DND-41 (cell line): ENCODE measurements around the gene PHOSPHO1.

Experiments
- CTCF ChIP-seq: IDR thresholded peaks from 2 replicates; pipeline ENCODE4 v1.5.1; 2012; ENCODE audit warnings: borderline replicate concordance, low read length, moderate library complexity, mild to moderate bottlenecking; ENCODE audit not compliant: poor library complexity, severe bottlenecking; ENCODE audit errors: extremely low read depth
- EZH2 ChIP-seq: IDR thresholded peaks from 3 replicates; pipeline ENCODE4 v1.6.1; 2012; ENCODE audit warnings: borderline replicate concordance, low read depth, mild to moderate bottlenecking, moderate library complexity, low read length, inconsistent platforms; ENCODE audit not compliant: severe bottlenecking

- no peak for TF ChIP-seq CTCF
- no peak for TF ChIP-seq EZH2
Measured at GRCh38 chr17:49249292-49249794, 18.8 kb upstream of the PHOSPHO1 start.
